GM12873 (cell line): ENCODE results near the gene PROK1.
A peak's percentile ranks its signal among the peaks of the same experiment; 100 is the strongest.

ENCODE experiments used
- CTCF ChIP-seq: IDR thresholded peaks from 2 replicates; pipeline ENCODE4 v1.5.1; 2012; ENCODE audit warnings: low read depth, mild to moderate bottlenecking, moderate library complexity, low read length, control low read depth; ENCODE audit not compliant: insufficient read depth; ENCODE audit errors: missing control alignments

PROK1 gene

GRCh38 chr1:110450929-110451328, at the start of gene PROK1:
TSS of gene PROK1 (plus strand) at chr1:110451149. CDS start at chr1:110451217, 68 bp downstream.
- TF ChIP-seq CTCF: no peak

GRCh38 chr1:110403805-110404204, 47.1 kb upstream of the PROK1 start:
- TF ChIP-seq CTCF: no peak

GRCh38 chr1:110404401-110404800, 46.5 kb upstream of the PROK1 start:
- TF ChIP-seq CTCF: no peak

- TF ChIP-seq CTCF: peak; percentile 30
Measured at GRCh38 chr1:110407260-110408210, 43.4 kb upstream of the PROK1 start, which contains the start of gene LAMTOR5. TSS of gene LAMTOR5 (minus strand) at chr1:110407694. CDS start at chr1:110407620, 74 bp downstream.

- TF ChIP-seq CTCF: no peak
Measured at GRCh38 chr1:110408488-110408887, 42.5 kb upstream of the PROK1 start.

- no peak for TF ChIP-seq CTCF
Measured at GRCh38 chr1:110409316-110409715, 41.6 kb upstream of the PROK1 start.

- TF ChIP-seq CTCF: no peak
Measured at GRCh38 chr1:110411173-110411735, 39.7 kb upstream of the PROK1 start.
